Large intestine (tissue), 3 donors: ENCODE data around the gene DHX35. TPM values are rescaled to one million over a fixed set of nuclear protein-coding genes. Genes with fewer than 3 reads are reported as not detected.
"Not testable (repeated sequence)": the region's sequence is repeated elsewhere in the genome, so short reads cannot be mapped to it uniquely, and the experiment has no call there.

Experiments
- DNase-seq, 2 donors: peaks; one replicate each; pipeline versions ENCODE4 v3.0.0 to v3.0.0-alpha.2; 2013
- H3K27ac ChIP-seq: one replicate; pipeline ENCODE4 v1.5.1; 2013; ENCODE audit warnings: low read length
- H3K27me3 ChIP-seq: 2 replicates; pipeline ENCODE4 v1.6.1; 2013; ENCODE audit warnings: low read length; ENCODE audit not compliant: control insufficient read depth, insufficient read depth
- H3K36me3 ChIP-seq: 2 replicates; pipeline ENCODE4 v1.6.1; 2013; ENCODE audit warnings: low read length; ENCODE audit not compliant: control insufficient read depth, insufficient read depth
- H3K4me1 ChIP-seq: one replicate; pipeline ENCODE4 v1.6.1; 2013; ENCODE audit warnings: low read length; ENCODE audit not compliant: control insufficient read depth, insufficient read depth
- H3K4me3 ChIP-seq: one replicate; pipeline ENCODE4 v1.5.1; 2013; ENCODE audit warnings: low read length
- H3K9me3 ChIP-seq: one replicate; pipeline ENCODE4 v1.6.1; 2013; ENCODE audit warnings: mild to moderate bottlenecking, low read depth, low read length, moderate library complexity; ENCODE audit not compliant: control insufficient read depth
- WGBS: methylation state at CpG from one replicate; pipeline ENCODE4 v1.1.5; 2013; ENCODE audit warnings: low lambda C conversion rate; ENCODE audit not compliant: insufficient coverage; 5-methylcytosine and 5-hydroxymethylcytosine counted together
- polyA plus RNA-seq: library from polyadenylated mRNA; unstranded; fragments of 120-200 nt; gene quantifications from one replicate; pipeline ENCODE4 v1.2.1, GENCODE V29; 2013

Gene DHX35
- polyA plus RNA-seq, 1 donor, result 11.6 TPM

- peaks cover under 1% of the 10 kb centered on the region for H3K36me3 ChIP-seq
- no peak overlapping the region for H3K27ac ChIP-seq
- DNase-seq, result no peak
- no peak overlapping the region for H3K4me3 ChIP-seq
- H3K4me1 ChIP-seq, result no peaks in the 10 kb centered on the region
- H3K9me3 ChIP-seq, result no peaks in the 10 kb centered on the region
- H3K27me3 ChIP-seq, result no peaks in the 10 kb centered on the region
- WGBS, result no CpG with 5 or more reads among the region's 5 CpGs
Observed at GRCh38 chr20:38957235-38957876, 4.8 kb upstream of the DHX35 start.

GRCh38 chr20:38957915-38958485 lies 4.1 kb upstream of the DHX35 start:
- Histone ChIP-seq H3K36me3 (no peaks in the 10 kb centered on the region), H3K4me1 (peaks cover 3% of the 10 kb centered on the region), H3K27me3 (no peaks in the 10 kb centered on the region), H3K27ac (no peak overlapping the region), H3K9me3 (no peaks in the 10 kb centered on the region), H3K4me3 (no peak overlapping the region)
- DNase-seq, result no peak
- WGBS, result 100% methylated on average over 2 of the region's 8 CpGs

GRCh38 chr20:38960187-38960687 lies 1.9 kb upstream of the DHX35 start:
- DNase-seq, H3K4me1 ChIP-seq, H3K36me3 ChIP-seq, H3K9me3 ChIP-seq, H3K27ac ChIP-seq, H3K27me3 ChIP-seq, H3K4me3 ChIP-seq: not testable (repeated sequence)
- 100% methylated on average over 1 of the region's 9 CpGs for WGBS

GRCh38 chr20:38961530-38962043 lies 557 bp upstream of the DHX35 start:
- peaks cover 2% of the 10 kb centered on the region for H3K36me3 ChIP-seq
- peak overlapping the region; percentile 80 for H3K4me3 ChIP-seq
- no CpG with 5 or more reads among the region's 16 CpGs for WGBS
- H3K27ac ChIP-seq, result peak overlapping the region; percentile 69
- H3K4me1 ChIP-seq, result peaks cover 3% of the 10 kb centered on the region
- no peaks in the 10 kb centered on the region for H3K9me3 ChIP-seq
- no peak for DNase-seq
- H3K27me3 ChIP-seq, result no peaks in the 10 kb centered on the region

GRCh38 chr20:38962928-38963401 lies 821 bp downstream of the DHX35 start:
- H3K36me3 ChIP-seq, result peaks cover 2% of the 10 kb centered on the region
- 0% methylated on average over 2 of the region's 5 CpGs for WGBS
- no peaks in the 10 kb centered on the region for H3K9me3 ChIP-seq
- DNase-seq, result no peak
- peak overlapping the region; percentile 80 for H3K4me3 ChIP-seq
- H3K27me3 ChIP-seq, result no peaks in the 10 kb centered on the region
- H3K4me1 ChIP-seq, result peaks cover 3% of the 10 kb centered on the region
- peak overlapping the region; percentile 86 for H3K27ac ChIP-seq

- Histone ChIP-seq H3K27ac (no peak overlapping the region), H3K36me3 (peaks cover 2% of the 10 kb centered on the region), H3K4me3 (no peak overlapping the region), H3K9me3 (no peaks in the 10 kb centered on the region), H3K4me1 (peaks cover 9% of the 10 kb centered on the region), H3K27me3 (no peaks in the 10 kb centered on the region)
- no peak for DNase-seq
Observed at GRCh38 chr20:38963745-38964144, 1.6 kb downstream of the DHX35 start.

GRCh38 chr20:38965264-38965663 lies 3.1 kb downstream of the DHX35 start:
- peaks cover 5% of the 10 kb centered on the region for H3K36me3 ChIP-seq
- no peaks in the 10 kb centered on the region for H3K9me3 ChIP-seq
- no peak for DNase-seq
- H3K27ac ChIP-seq, result no peak overlapping the region
- no peak overlapping the region for H3K4me3 ChIP-seq
- H3K27me3 ChIP-seq, result no peaks in the 10 kb centered on the region
- peaks cover 17% of the 10 kb centered on the region for H3K4me1 ChIP-seq

- no peak overlapping the region for H3K27ac ChIP-seq
- no peak overlapping the region for H3K4me3 ChIP-seq
Observed at GRCh38 chr20:38968090-38968489, 5.9 kb downstream of the DHX35 start.

GRCh38 chr20:38969708-38970107 lies 7.6 kb downstream of the DHX35 start:
- H3K36me3 ChIP-seq, result peaks cover 15% of the 10 kb centered on the region
- no peaks in the 10 kb centered on the region for H3K27me3 ChIP-seq
- DNase-seq, result peak; percentile 79 to 93
- no peak overlapping the region for H3K4me3 ChIP-seq
- WGBS, result no CpG with 5 or more reads among the region's 4 CpGs
- H3K27ac ChIP-seq, result peak overlapping the region; percentile 40
- H3K4me1 ChIP-seq, result peaks cover 17% of the 10 kb centered on the region
- H3K9me3 ChIP-seq, result no peaks in the 10 kb centered on the region

More at GRCh38 chr20:38968090-38968489, 5.9 kb downstream of the DHX35 start:
- WGBS, result 100% methylated on average over 1 of the region's 6 CpGs
- H3K9me3 ChIP-seq, result no peaks in the 10 kb centered on the region
- H3K27me3 ChIP-seq, result no peaks in the 10 kb centered on the region
- H3K4me1 ChIP-seq, result peaks cover 17% of the 10 kb centered on the region
- DNase-seq, result no peak
- peaks cover 13% of the 10 kb centered on the region for H3K36me3 ChIP-seq

GRCh38 chr20:38970302-38970701 lies 8.2 kb downstream of the DHX35 start:
- Histone ChIP-seq H3K27ac (peak overlapping the region; percentile 40), H3K4me3 (no peak overlapping the region), H3K9me3 (no peaks in the 10 kb centered on the region), H3K4me1 (peaks cover 17% of the 10 kb centered on the region), H3K36me3 (peaks cover 15% of the 10 kb centered on the region), H3K27me3 (no peaks in the 10 kb centered on the region)
- WGBS, result no CpG with 5 or more reads among the region's 1 CpG
- no peak for DNase-seq

GRCh38 chr20:38973107-38973506 lies 11.0 kb downstream of the DHX35 start:
- Histone ChIP-seq H3K9me3 (no peaks in the 10 kb centered on the region), H3K27ac (no peak overlapping the region), H3K27me3 (no peaks in the 10 kb centered on the region), H3K4me1 (peaks cover 17% of the 10 kb centered on the region), H3K4me3 (no peak overlapping the region), H3K36me3 (peaks cover 18% of the 10 kb centered on the region)
- no peak for DNase-seq
